CD14-positive monocyte (primary cell): ENCODE data around the gene TIPRL. TPM values are rescaled to one million over a fixed set of nuclear protein-coding genes. Genes with fewer than 3 reads are reported as not detected.

ENCODE experiments used
- DNase-seq, 3 donors: peaks; one replicate each; pipeline ENCODE4 v3.0.0-alpha.2; 2011 to 2022
- H2AFZ ChIP-seq: 2 replicates; pipeline ENCODE4 v1.6.0; 2012; ENCODE audit warnings: mild to moderate bottlenecking, low read depth, low read length, inconsistent platforms; ENCODE audit not compliant: insufficient read depth, poor library complexity, severe bottlenecking
- H3K27ac ChIP-seq, 2 donors: 1 replicate in 1 of 2; 2 replicates in 1 of 2; pipeline ENCODE4 v1.5.1; 2012 to 2013; ENCODE audit warnings: low read length in 2 of 2, control low read depth in 1 of 2, inconsistent platforms in 1 of 2, low read depth in 1 of 2, mild to moderate bottlenecking in 1 of 2
- H3K27me3 ChIP-seq, 2 donors: one replicate each; pipeline versions ENCODE4 v1.6.0 to v1.6.1; 2011 to 2013; ENCODE audit warnings: low read length in 2 of 2; ENCODE audit not compliant: control insufficient read depth in 2 of 2, insufficient read depth in 2 of 2
- H3K36me3 ChIP-seq, 2 donors: replicated peaks in 1 of 2; 1 replicate in 1 of 2; 2 replicates in 1 of 2; pipeline versions ENCODE4 v1.5.1 to v1.6.1; 2012 to 2013; ENCODE audit warnings: low read length in 2 of 2, control low read depth in 1 of 2, inconsistent platforms in 1 of 2, mild to moderate bottlenecking in 1 of 2; ENCODE audit not compliant: insufficient read depth in 2 of 2, control insufficient read depth in 1 of 2
- H3K4me1 ChIP-seq, 2 donors: 1 replicate in 1 of 2; 2 replicates in 1 of 2; pipeline versions ENCODE4 v1.5.1 to v1.6.1; 2012 to 2013; ENCODE audit warnings: low read length in 2 of 2, control low read depth in 1 of 2, inconsistent platforms in 1 of 2, mild to moderate bottlenecking in 1 of 2, moderate library complexity in 1 of 2; ENCODE audit not compliant: insufficient read depth in 2 of 2, control insufficient read depth in 1 of 2
- H3K4me2 ChIP-seq: replicated peaks from 2 replicates; pipeline ENCODE3; 2012; ENCODE audit warnings: low read length, moderate library complexity, mild to moderate bottlenecking; ENCODE audit not compliant: poor library complexity, severe bottlenecking; ENCODE audit errors: extremely low read depth
- H3K4me3 ChIP-seq, 3 experiments: fragments of 200-600 bp in 1 of 3; sonication (generic) in 1 of 3; replicated peaks in 1 of 3; 1 replicate in 2 of 3; 2 replicates in 1 of 3; pipeline ENCODE4 v1.5.1; 2011 to 2013; ENCODE audit warnings: low read length in 3 of 3, mild to moderate bottlenecking in 3 of 3, control low read depth in 2 of 3, low read depth in 2 of 3, inconsistent platforms in 1 of 3, moderate library complexity in 1 of 3
- H3K79me2 ChIP-seq: 2 replicates; pipeline ENCODE4 v1.6.0; 2012; ENCODE audit warnings: mild to moderate bottlenecking, control low read depth, inconsistent platforms, low read length, moderate library complexity; ENCODE audit not compliant: insufficient read depth
- H3K9ac ChIP-seq: 2 replicates; pipeline ENCODE4 v1.6.0; 2017; ENCODE audit warnings: low read length, mild to moderate bottlenecking; ENCODE audit not compliant: insufficient read depth, poor library complexity, severe bottlenecking
- H3K9me3 ChIP-seq, 2 donors: replicated peaks in 1 of 2; 1 replicate in 1 of 2; 2 replicates in 1 of 2; pipeline versions ENCODE4 v1.5.1 to v1.6.1; 2012 to 2013; ENCODE audit warnings: low read length in 2 of 2, control low read depth in 1 of 2; ENCODE audit not compliant: control insufficient read depth in 1 of 2, insufficient read depth in 1 of 2
- H4K20me1 ChIP-seq: 2 replicates; pipeline ENCODE4 v1.6.0; 2012; ENCODE audit warnings: mild to moderate bottlenecking, low read length, control low read depth, moderate library complexity; ENCODE audit not compliant: insufficient read depth
- H3K27ac Mint-ChIP-seq, 7 donors: one replicate each; pipeline ENCODE4 v1.8.0; 2020; ENCODE audit warnings: mild to moderate bottlenecking in 7 of 7, mixed read lengths in 7 of 7, moderate library complexity in 6 of 7, inconsistent platforms in 2 of 7
- H3K27me3 Mint-ChIP-seq, 3 donors: one replicate each; pipeline ENCODE4 v1.8.0; 2021 to 2022; ENCODE audit warnings: low read depth in 3 of 3, mild to moderate bottlenecking in 3 of 3, mixed read lengths in 3 of 3, moderate library complexity in 3 of 3, inconsistent platforms in 1 of 3
- H3K36me3 Mint-ChIP-seq, 2 donors: one replicate each; pipeline ENCODE4 v1.8.0; 2020; ENCODE audit warnings: mixed read lengths in 2 of 2, inconsistent platforms in 1 of 2, mild to moderate bottlenecking in 1 of 2
- H3K4me1 Mint-ChIP-seq: one replicate; pipeline ENCODE4 v1.8.0; 2020; ENCODE audit warnings: mild to moderate bottlenecking, mixed read lengths
- H3K4me3 Mint-ChIP-seq, 2 donors: one replicate each; pipeline ENCODE4 v1.8.0; 2020; ENCODE audit warnings: mild to moderate bottlenecking in 2 of 2, mixed read lengths in 2 of 2, moderate library complexity in 1 of 2
- H3K9me3 Mint-ChIP-seq, 7 donors: one replicate each; pipeline ENCODE4 v1.8.0; 2020 to 2022; ENCODE audit warnings: mixed read lengths in 7 of 7, mild to moderate bottlenecking in 6 of 7, moderate library complexity in 6 of 7, inconsistent platforms in 2 of 7
- WGBS: methylation state at CpG from one replicate; pipeline ENCODE4 v1.1.5; 2013; ENCODE audit warnings: missing lambda C conversion rate; ENCODE audit not compliant: insufficient coverage; 5-methylcytosine and 5-hydroxymethylcytosine counted together
- intact Hi-C, 2 donors: fragments of 100-400 bp; cut with micrococcal nuclease; formaldehyde crosslinking; loops; one replicate each; pipeline versions ENCODE4 v1.15.0 to v1.15.1; 2023
- polyA plus RNA-seq, 3 donors: library from polyadenylated mRNA; depleted of rRNA in 1 of 3; unstranded in 2 of 3; stranded (reverse) in 1 of 3; fragments of 300-500 nt in 2 of 3; fragments of >200 nt in 1 of 3; fragmentation: Illumina TruSeq in 2 of 3; gene quantifications; 1 replicate in 2 of 3; 2 replicates in 1 of 3; pipeline ENCODE4 v1.2.3, GENCODE V29; 2012 to 2021
- TF ChIP-seq, protein P1 (sequence below): fragments of 200-600 bp; IDR thresholded peaks from one replicate; pipeline ENCODE4 v1.8.0; 2022; ENCODE audit warnings: antibody characterized with exemption, mild to moderate bottlenecking

The TIPRL gene
- polyA plus RNA-seq, 3 donors = 8.7 to 35.0 (median 30.2) TPM

DNA sequence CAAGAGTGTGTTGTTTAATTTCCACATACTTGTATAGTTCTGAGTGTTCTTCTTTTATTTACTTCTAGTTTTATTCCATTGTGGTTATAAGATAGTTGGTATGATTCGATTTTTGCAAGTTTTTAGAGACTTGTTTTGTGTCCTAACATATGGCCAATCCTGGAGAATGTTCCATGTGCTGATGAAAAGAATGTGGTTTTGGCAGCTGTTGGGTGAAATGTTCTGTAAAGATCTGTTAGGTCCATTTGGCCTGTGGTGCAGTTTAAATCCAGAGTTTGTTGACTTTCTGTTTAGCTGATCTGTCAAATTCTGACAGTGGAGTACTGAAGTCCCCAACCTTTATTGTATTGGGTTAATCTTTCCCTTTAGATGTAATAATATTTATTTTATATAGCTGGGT, 19.5 kb upstream of the TIPRL start:
- Mint-ChIP-seq H3K36me3 (peaks cover 0 to 2% of the 10 kb centered on the region in 2 donors), H3K9me3 (peaks cover 35 to 54% (median 45%) of the 10 kb centered on the region in 7 donors), H3K4me1 (peaks cover 20% of the 10 kb centered on the region), H3K27ac (no peak overlapping the region), H3K27me3 (peaks cover 0 to 3% (median 0%) of the 10 kb centered on the region in 3 donors), H3K4me3 (no peak overlapping the region)
- H3K27me3 ChIP-seq = no peaks in the 10 kb centered on the region
- peaks cover 12 to 16% of the 10 kb centered on the region in 2 donors for H3K4me1 ChIP-seq
- no peaks in the 10 kb centered on the region for H3K79me2 ChIP-seq
- TF ChIP-seq, protein P1, sequence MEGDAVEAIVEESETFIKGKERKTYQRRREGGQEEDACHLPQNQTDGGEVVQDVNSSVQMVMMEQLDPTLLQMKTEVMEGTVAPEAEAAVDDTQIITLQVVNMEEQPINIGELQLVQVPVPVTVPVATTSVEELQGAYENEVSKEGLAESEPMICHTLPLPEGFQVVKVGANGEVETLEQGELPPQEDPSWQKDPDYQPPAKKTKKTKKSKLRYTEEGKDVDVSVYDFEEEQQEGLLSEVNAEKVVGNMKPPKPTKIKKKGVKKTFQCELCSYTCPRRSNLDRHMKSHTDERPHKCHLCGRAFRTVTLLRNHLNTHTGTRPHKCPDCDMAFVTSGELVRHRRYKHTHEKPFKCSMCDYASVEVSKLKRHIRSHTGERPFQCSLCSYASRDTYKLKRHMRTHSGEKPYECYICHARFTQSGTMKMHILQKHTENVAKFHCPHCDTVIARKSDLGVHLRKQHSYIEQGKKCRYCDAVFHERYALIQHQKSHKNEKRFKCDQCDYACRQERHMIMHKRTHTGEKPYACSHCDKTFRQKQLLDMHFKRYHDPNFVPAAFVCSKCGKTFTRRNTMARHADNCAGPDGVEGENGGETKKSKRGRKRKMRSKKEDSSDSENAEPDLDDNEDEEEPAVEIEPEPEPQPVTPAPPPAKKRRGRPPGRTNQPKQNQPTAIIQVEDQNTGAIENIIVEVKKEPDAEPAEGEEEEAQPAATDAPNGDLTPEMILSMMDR = no peak
- H3K36me3 ChIP-seq = no peaks in the 10 kb centered on the region
- 90% methylated on average over 1 of the region's 1 CpG for WGBS
- DNase-seq = no peak
- H3K9me3 ChIP-seq = peaks cover 19 to 25% of the 10 kb centered on the region in 2 donors
- H3K4me3 ChIP-seq = no peak overlapping the region
- no peaks in the 10 kb centered on the region for H4K20me1 ChIP-seq
- no peak overlapping the region for H3K4me2 ChIP-seq
- intact Hi-C loops = no loop called here
- H3K27ac ChIP-seq = no peak overlapping the region
- H2AFZ ChIP-seq = no peak overlapping the region
- H3K9ac ChIP-seq = no peak overlapping the region

DNA sequence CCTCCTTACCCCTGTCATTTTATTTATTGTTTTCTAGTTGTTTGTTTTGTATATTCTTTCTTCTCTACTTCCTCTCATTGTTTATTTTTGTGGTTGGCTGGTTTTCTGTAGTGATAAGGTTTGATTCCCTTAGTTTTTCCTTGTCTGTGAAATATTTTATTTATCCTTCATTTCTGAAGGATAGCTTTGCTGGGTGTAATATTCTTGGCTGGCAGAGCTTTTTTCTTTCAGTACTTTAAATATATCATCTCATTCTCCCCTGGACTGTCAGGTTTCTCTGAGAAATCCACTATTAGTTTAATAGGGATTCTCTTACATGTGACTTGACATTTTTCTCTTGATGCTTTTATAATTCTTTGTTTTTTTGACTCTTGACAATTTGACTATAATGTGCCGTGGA, 18.8 kb upstream of the TIPRL start:
- peaks cover 0 to 2% (median 0%) of the 10 kb centered on the region in 3 donors for H3K27me3 Mint-ChIP-seq
- intact Hi-C loops = no loop called here
- peaks cover 0 to 2% of the 10 kb centered on the region in 2 donors for H3K36me3 Mint-ChIP-seq
- Histone ChIP-seq H4K20me1 (no peaks in the 10 kb centered on the region), H3K4me3 (no peak overlapping the region), H3K9ac (no peak overlapping the region), H3K9me3 (peaks cover 14 to 25% of the 10 kb centered on the region in 2 donors), H3K27ac (no peak overlapping the region), H3K4me1 (peaks cover 16 to 17% of the 10 kb centered on the region in 2 donors), H3K36me3 (no peaks in the 10 kb centered on the region), H2AFZ (no peak overlapping the region), H3K79me2 (no peaks in the 10 kb centered on the region), H3K27me3 (no peaks in the 10 kb centered on the region), H3K4me2 (no peak overlapping the region)
- H3K9me3 Mint-ChIP-seq = peaks cover 30 to 49% (median 40%) of the 10 kb centered on the region in 7 donors
- H3K27ac Mint-ChIP-seq = no peak overlapping the region
- WGBS = no CpG with 5 or more reads among the region's 1 CpG
- peaks cover 21% of the 10 kb centered on the region for H3K4me1 Mint-ChIP-seq
- no peak overlapping the region for H3K4me3 Mint-ChIP-seq
- no peak for DNase-seq
- TF ChIP-seq, protein P1 = no peak
